Kidney epithelial cell (primary cell): ENCODE results near the gene NABP1. TPM values are rescaled to one million over a fixed set of nuclear protein-coding genes. Genes with fewer than 3 reads are reported as not detected.

ENCODE experiments used
- DNase-seq: peaks from one replicate; pipeline ENCODE4 v3.0.0-alpha.2; 2010; ENCODE audit warnings: low read depth
- H3K27me3 ChIP-seq: 2 replicates; pipeline ENCODE4 v1.6.0; 2011; ENCODE audit warnings: low read length; ENCODE audit not compliant: control insufficient read depth, insufficient read depth
- H3K36me3 ChIP-seq: 2 replicates; pipeline ENCODE4 v1.5.1; 2011; ENCODE audit warnings: low read length; ENCODE audit not compliant: control insufficient read depth, insufficient read depth
- H3K4me3 ChIP-seq: 2 replicates; pipeline ENCODE4 v1.5.1; 2011; ENCODE audit warnings: low read depth, mild to moderate bottlenecking, control low read depth, low read length
- total RNA-seq: library from RNA; depleted of rRNA; stranded (reverse); fragments of >200 nt; gene quantifications from 2 replicates; pipeline ENCODE4 v1.2.3, GENCODE V29; 2015
- TF ChIP-seq, protein P1 (sequence below): IDR thresholded peaks from 2 replicates; pipeline ENCODE4 v1.5.1; 2011; ENCODE audit warnings: mild to moderate bottlenecking, moderate library complexity, low read length, control low read depth, inconsistent platforms; ENCODE audit not compliant: insufficient read depth, poor library complexity, severe bottlenecking

The NABP1 gene
- total RNA-seq, 1 donor from 2014 or later = 18.3 TPM

GRCh38 chr2:191634791-191635190, 43.1 kb upstream of the NABP1 start:
- no peak for DNase-seq
- TF ChIP-seq, protein P1, sequence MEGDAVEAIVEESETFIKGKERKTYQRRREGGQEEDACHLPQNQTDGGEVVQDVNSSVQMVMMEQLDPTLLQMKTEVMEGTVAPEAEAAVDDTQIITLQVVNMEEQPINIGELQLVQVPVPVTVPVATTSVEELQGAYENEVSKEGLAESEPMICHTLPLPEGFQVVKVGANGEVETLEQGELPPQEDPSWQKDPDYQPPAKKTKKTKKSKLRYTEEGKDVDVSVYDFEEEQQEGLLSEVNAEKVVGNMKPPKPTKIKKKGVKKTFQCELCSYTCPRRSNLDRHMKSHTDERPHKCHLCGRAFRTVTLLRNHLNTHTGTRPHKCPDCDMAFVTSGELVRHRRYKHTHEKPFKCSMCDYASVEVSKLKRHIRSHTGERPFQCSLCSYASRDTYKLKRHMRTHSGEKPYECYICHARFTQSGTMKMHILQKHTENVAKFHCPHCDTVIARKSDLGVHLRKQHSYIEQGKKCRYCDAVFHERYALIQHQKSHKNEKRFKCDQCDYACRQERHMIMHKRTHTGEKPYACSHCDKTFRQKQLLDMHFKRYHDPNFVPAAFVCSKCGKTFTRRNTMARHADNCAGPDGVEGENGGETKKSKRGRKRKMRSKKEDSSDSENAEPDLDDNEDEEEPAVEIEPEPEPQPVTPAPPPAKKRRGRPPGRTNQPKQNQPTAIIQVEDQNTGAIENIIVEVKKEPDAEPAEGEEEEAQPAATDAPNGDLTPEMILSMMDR = no peak
- H3K4me3 ChIP-seq = no peak overlapping the region
- no peaks in the 10 kb centered on the region for H3K36me3 ChIP-seq
- no peaks in the 10 kb centered on the region for H3K27me3 ChIP-seq

DNA sequence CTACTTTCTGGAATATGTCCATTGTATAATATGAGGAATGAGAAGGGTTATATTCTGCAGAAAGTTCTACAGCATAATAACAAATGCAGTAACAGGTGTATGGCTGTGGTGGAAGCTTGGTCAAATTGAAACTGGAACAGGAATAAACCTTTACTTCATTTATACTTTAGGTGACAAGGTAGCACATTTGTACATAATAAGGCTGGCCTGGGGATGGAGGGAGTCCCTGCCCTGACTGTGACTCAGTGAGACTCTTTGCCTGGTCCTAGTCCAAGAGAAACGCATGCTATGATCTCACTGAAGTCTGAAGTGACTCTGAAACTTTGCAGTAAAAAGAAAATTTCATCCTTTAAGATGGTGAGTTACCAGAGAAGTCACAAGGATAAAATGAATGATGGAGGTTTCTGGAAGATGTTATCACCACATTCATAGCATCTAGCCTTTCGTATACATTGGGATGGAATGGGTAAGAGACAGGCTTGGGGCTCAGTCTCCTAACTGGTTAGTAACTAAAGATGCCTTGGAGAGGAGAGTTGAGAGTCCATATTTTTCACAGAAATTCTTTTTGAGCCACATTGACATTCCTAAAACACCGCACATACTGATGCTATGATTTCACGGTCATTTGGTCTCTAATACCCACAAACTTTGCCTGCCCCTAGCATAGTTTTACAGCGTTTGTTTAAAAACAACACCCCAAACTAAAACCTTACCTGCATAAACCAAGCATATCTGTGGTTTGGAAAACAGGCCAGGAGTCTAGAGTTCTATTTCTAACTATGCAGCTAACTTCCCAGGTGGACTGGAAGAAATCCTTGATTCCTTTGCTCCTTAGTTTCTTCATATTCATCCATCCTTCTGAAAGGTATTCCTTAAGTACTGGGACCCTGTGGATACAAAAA, 42.4 kb upstream of the NABP1 start:
- peak; percentile 80 for DNase-seq
- H3K27me3 ChIP-seq = no peaks in the 10 kb centered on the region
- TF ChIP-seq, protein P1 = no peak
- H3K36me3 ChIP-seq = no peaks in the 10 kb centered on the region
- no peak overlapping the region for H3K4me3 ChIP-seq

DNA sequence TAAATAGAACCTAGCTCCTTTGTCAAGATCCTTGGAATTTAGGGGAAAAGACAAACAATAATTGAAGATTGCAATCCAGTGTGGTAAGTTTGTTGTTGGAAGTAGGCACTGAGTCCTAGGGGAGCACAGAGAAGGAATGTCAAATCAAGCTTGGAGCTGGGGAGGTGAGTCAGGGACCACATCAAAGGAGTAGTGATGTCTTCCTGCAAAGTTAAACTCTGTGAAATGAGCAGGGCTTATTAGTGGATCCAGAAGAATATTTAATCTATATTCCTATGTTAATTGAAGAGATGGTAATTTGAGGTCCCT, 41.7 kb upstream of the NABP1 start:
- no peaks in the 10 kb centered on the region for H3K27me3 ChIP-seq
- no peaks in the 10 kb centered on the region for H3K36me3 ChIP-seq
- DNase-seq = peak; percentile 90
- no peak overlapping the region for H3K4me3 ChIP-seq
- TF ChIP-seq, protein P1 = no peak

DNA sequence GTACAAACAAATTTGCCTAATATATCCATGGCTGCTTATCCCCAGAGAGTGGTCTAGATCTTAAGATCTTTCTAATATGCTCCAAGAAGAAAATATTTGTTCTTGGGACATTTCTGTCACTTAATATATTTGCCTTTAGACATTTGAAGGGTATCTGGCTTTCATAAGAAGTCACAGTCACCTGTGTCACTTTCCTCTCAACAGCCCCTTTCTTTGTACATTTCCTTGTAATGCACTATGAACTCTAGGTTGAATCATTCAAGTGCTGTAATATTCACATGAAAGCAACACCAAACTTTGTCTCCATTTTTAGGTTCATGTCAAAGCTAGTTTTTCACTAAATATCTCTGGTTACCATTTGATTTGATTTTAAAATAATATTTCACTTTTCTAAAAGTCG, 41.4 kb upstream of the NABP1 start:
- Histone ChIP-seq H3K4me3 (no peak overlapping the region), H3K27me3 (no peaks in the 10 kb centered on the region), H3K36me3 (no peaks in the 10 kb centered on the region)
- no peak for DNase-seq
- TF ChIP-seq, protein P1 = no peak

GRCh38 chr2:191637182-191638078, 40.5 kb upstream of the NABP1 start:
- no peaks in the 10 kb centered on the region for H3K27me3 ChIP-seq
- TF ChIP-seq, protein P1 = no peak
- H3K4me3 ChIP-seq = no peak overlapping the region
- no peak for DNase-seq
- no peaks in the 10 kb centered on the region for H3K36me3 ChIP-seq
